Measurements from ENCODE around the gene CCDC3. TPM values are rescaled to one million over a fixed set of nuclear protein-coding genes. Genes with fewer than 3 reads are reported as not detected.

Gene CCDC3
- total RNA-seq, 3 donors from 2014 or later (not counting 1 experiment from before 2014, with no cell fraction given): 0.21 to 0.23 (median 0.23) TPM

- intact Hi-C loops (cut with micrococcal nuclease): no loop called here
- Mint-ChIP-seq H3K27ac (no peak overlapping the region), H3K4me1 (no peaks in the 10 kb centered on the region), H3K9me3 (no peaks in the 10 kb centered on the region), H3K27me3 (ENCODE audit: low read depth in 2 of 2) (peaks cover 16 to 18% of the 10 kb centered on the region in 2 donors), H3K4me3 (no peak overlapping the region), H3K36me3 (no peaks in the 10 kb centered on the region)
- Histone ChIP-seq H3K9me3 (ENCODE audit: control insufficient read depth, insufficient read depth, low read length) (no peaks in the 10 kb centered on the region), H3K27me3 (ENCODE audit: control insufficient read depth, insufficient read depth, low read length) (no peaks in the 10 kb centered on the region), H3K4me1 (ENCODE audit: control insufficient read depth, insufficient read depth, low read length) (no peaks in the 10 kb centered on the region), H3K36me3 (ENCODE audit: control insufficient read depth, insufficient read depth, low read length) (no peaks in the 10 kb centered on the region), H3K27ac (ENCODE audit: low read length) (no peak overlapping the region), H3K4me3 (ENCODE audit: low read length) (no peak overlapping the region)
- 81% methylated on average over 5 of the region's 5 CpGs for WGBS (ENCODE audit: insufficient coverage)
- DNase-seq (no peak), ATAC-seq (no peak)
- no peak for TF ChIP-seq CTCF (IDR thresholded peaks at IDR 0.05)
These were observed 25.6 kb downstream of the CCDC3 start for GRCh38 chr10:12975906-12976305.

GRCh38 chr10:12975266-12975665 is 26.2 kb downstream of the CCDC3 start:
- H3K9me3 Mint-ChIP-seq: no peaks in the 10 kb centered on the region
- DNase-seq (no peak), ATAC-seq (no peak)
- Histone ChIP-seq H3K36me3 (ENCODE audit: control insufficient read depth, insufficient read depth, low read length) (no peaks in the 10 kb centered on the region), H3K4me3 (ENCODE audit: low read length) (no peak overlapping the region), H3K9me3 (ENCODE audit: control insufficient read depth, insufficient read depth, low read length) (no peaks in the 10 kb centered on the region), H3K27ac (ENCODE audit: low read length) (no peak overlapping the region), H3K4me1 (ENCODE audit: control insufficient read depth, insufficient read depth, low read length) (no peaks in the 10 kb centered on the region), H3K27me3 (ENCODE audit: control insufficient read depth, insufficient read depth, low read length) (no peaks in the 10 kb centered on the region)
- H3K36me3 Mint-ChIP-seq: no peaks in the 10 kb centered on the region
- peaks cover 16 to 18% of the 10 kb centered on the region in 2 donors for H3K27me3 Mint-ChIP-seq (ENCODE audit: low read depth in 2 of 2)
- no peak overlapping the region for H3K27ac Mint-ChIP-seq
- no peak for TF ChIP-seq CTCF (IDR thresholded peaks at IDR 0.05)
- intact Hi-C loops (cut with micrococcal nuclease): no loop called here
- WGBS (ENCODE audit: insufficient coverage): 83% methylated on average over 2 of the region's 3 CpGs
- H3K4me3 Mint-ChIP-seq: no peak overlapping the region
- H3K4me1 Mint-ChIP-seq: no peaks in the 10 kb centered on the region

GRCh38 chr10:12974491-12975199 is 26.9 kb downstream of the CCDC3 start:
- Mint-ChIP-seq H3K9me3 (no peaks in the 10 kb centered on the region), H3K27ac (no peak overlapping the region), H3K4me3 (no peak overlapping the region), H3K36me3 (no peaks in the 10 kb centered on the region), H3K4me1 (no peaks in the 10 kb centered on the region), H3K27me3 (ENCODE audit: low read depth in 2 of 2) (peaks cover 19 to 23% of the 10 kb centered on the region in 2 donors)
- no peaks in the 10 kb centered on the region for H3K9me3 ChIP-seq (ENCODE audit: control insufficient read depth, insufficient read depth, low read length)
- H3K36me3 ChIP-seq (ENCODE audit: control insufficient read depth, insufficient read depth, low read length): no peaks in the 10 kb centered on the region
- no peaks in the 10 kb centered on the region for H3K27me3 ChIP-seq (ENCODE audit: control insufficient read depth, insufficient read depth, low read length)
- no peaks in the 10 kb centered on the region for H3K4me1 ChIP-seq (ENCODE audit: control insufficient read depth, insufficient read depth, low read length)
- ATAC-seq: no peak
- intact Hi-C loops (cut with micrococcal nuclease): no loop called here
- 87% methylated on average over 14 of the region's 14 CpGs for WGBS (ENCODE audit: insufficient coverage)
- no peak overlapping the region for H3K4me3 ChIP-seq (ENCODE audit: low read length)
- TF ChIP-seq CTCF (IDR thresholded peaks at IDR 0.05): no peak
- H3K27ac ChIP-seq (ENCODE audit: low read length): no peak overlapping the region
- DNase-seq: no peak

- intact Hi-C loops (cut with micrococcal nuclease): no loop called here
- no peak for ATAC-seq
- H3K27me3 Mint-ChIP-seq (ENCODE audit: low read depth in 2 of 2): peaks cover 16 to 21% of the 10 kb centered on the region in 2 donors
- H3K4me1 ChIP-seq (ENCODE audit: control insufficient read depth, insufficient read depth, low read length): no peaks in the 10 kb centered on the region
- H3K27ac Mint-ChIP-seq: no peak overlapping the region
- H3K36me3 ChIP-seq (ENCODE audit: control insufficient read depth, insufficient read depth, low read length): no peaks in the 10 kb centered on the region
- H3K9me3 Mint-ChIP-seq: no peaks in the 10 kb centered on the region
- no peaks in the 10 kb centered on the region for H3K36me3 Mint-ChIP-seq
- no peak for DNase-seq
- no peaks in the 10 kb centered on the region for H3K9me3 ChIP-seq (ENCODE audit: control insufficient read depth, insufficient read depth, low read length)
- 92% methylated on average over 9 of the region's 9 CpGs for WGBS (ENCODE audit: insufficient coverage)
- H3K4me3 ChIP-seq (ENCODE audit: low read length): no peak overlapping the region
- TF ChIP-seq CTCF (IDR thresholded peaks at IDR 0.05): no peak
- H3K27ac ChIP-seq (ENCODE audit: low read length): no peak overlapping the region
- H3K4me3 Mint-ChIP-seq: no peak overlapping the region
- H3K4me1 Mint-ChIP-seq: no peaks in the 10 kb centered on the region
- H3K27me3 ChIP-seq (ENCODE audit: control insufficient read depth, insufficient read depth, low read length): no peaks in the 10 kb centered on the region
These were observed 27.4 kb downstream of the CCDC3 start for GRCh38 chr10:12974078-12974477.
